HFFc6 (cell line): ENCODE data around the gene MAST3. TPM values are rescaled to one million over a fixed set of nuclear protein-coding genes. Genes with fewer than 3 reads are reported as not detected.

Experiments
- DNase-seq: peaks from one replicate; pipeline ENCODE4 v3.0.0-alpha.2; 2018
- H3K27ac Mint-ChIP-seq: 2 replicates; pipeline ENCODE4 v1.8.0; 2020; ENCODE audit warnings: mild to moderate bottlenecking, mixed read lengths
- H3K27me3 Mint-ChIP-seq: 2 replicates; pipeline ENCODE4 v1.8.0; 2021; ENCODE audit warnings: mild to moderate bottlenecking, moderate library complexity, mixed read lengths; ENCODE audit not compliant: insufficient read depth
- H3K36me3 Mint-ChIP-seq: 2 replicates; pipeline ENCODE4 v1.8.0; 2021; ENCODE audit warnings: low read depth, mixed read lengths
- H3K4me1 Mint-ChIP-seq: 2 replicates; pipeline ENCODE4 v1.8.0; 2020; ENCODE audit warnings: low read depth, mixed read lengths
- H3K4me3 Mint-ChIP-seq: 2 replicates; pipeline ENCODE4 v1.8.0; 2020; ENCODE audit warnings: mild to moderate bottlenecking, moderate library complexity, mixed read lengths
- H3K9me3 Mint-ChIP-seq: 2 replicates; pipeline ENCODE4 v1.8.0; 2020; ENCODE audit warnings: mild to moderate bottlenecking, mixed read lengths
- CTCF ChIP-seq: fragments of 200-600 bp; sonication (generic); IDR thresholded peaks from 2 replicates; pipeline ENCODE4 v1.5.0; 2021; ENCODE audit warnings: antibody characterized with exemption, mild to moderate bottlenecking
- total RNA-seq, 6 experiments: library from RNA; stranded (reverse); fragmentation: NEBNext Ultra II Directional; extraction: Animal tissue kit (Norgen Biotek cat#: 25700); gene quantifications; 2 replicates in 1 of 6; 3 replicates in 5 of 6; pipeline ENCODE4 v1.2.3, GENCODE V29; 2021

Gene MAST3
- total RNA-seq, 6 experiments from 2014 or later: 12.2 to 17.4 (median 13.2) TPM

GRCh38 chr19:18122860-18123795, 25.6 kb downstream of the MAST3 start:
- Mint-ChIP-seq H3K36me3 (peaks cover 5% of the 10 kb centered on the region; the same call in 1 of the 2 replicates), H3K4me1 (peaks cover 11% of the 10 kb centered on the region), H3K27ac (no peak overlapping the region), H3K9me3 (no peaks in the 10 kb centered on the region), H3K4me3 (no peak overlapping the region), H3K27me3 (no peaks in the 10 kb centered on the region; the same call in 1 of the 2 replicates)
- TF ChIP-seq CTCF: no peak
- DNase-seq: no peak

DNA sequence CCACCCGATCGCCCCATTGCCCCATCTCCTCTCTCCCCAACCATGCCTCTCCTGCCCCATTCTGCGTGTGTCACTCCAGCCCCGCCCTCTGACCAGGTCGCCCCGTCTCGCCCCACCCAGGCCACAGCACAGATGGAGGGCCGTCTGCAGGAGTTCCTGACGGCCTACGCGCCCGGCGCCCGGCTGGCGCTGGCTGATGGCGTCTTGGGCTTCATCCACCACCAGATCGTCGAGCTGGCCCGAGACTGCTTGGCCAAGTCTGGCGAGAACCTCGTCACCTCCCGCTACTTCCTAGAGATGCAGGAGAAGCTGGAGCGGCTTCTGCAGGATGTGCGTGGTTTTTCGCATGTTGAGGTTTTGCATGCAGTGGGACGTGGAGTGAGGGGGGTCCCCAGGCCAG, 26.2 kb downstream of the MAST3 start:
- H3K4me1 Mint-ChIP-seq: peaks cover 12% of the 10 kb centered on the region
- H3K36me3 Mint-ChIP-seq: peaks cover 11% of the 10 kb centered on the region
- no peaks in the 10 kb centered on the region for H3K9me3 Mint-ChIP-seq

GRCh38 chr19:18126097-18126496, 28.5 kb downstream of the MAST3 start:
- Mint-ChIP-seq H3K27ac (no peak overlapping the region), H3K4me3 (no peak overlapping the region), H3K36me3 (peaks cover 11% of the 10 kb centered on the region), H3K9me3 (no peaks in the 10 kb centered on the region), H3K4me1 (peaks cover 6% of the 10 kb centered on the region; the same call in 1 of the 2 replicates), H3K27me3 (no peaks in the 10 kb centered on the region; the same call in 1 of the 2 replicates)
- no peak for DNase-seq
- no peak for TF ChIP-seq CTCF

More for the DNA sequence above, 26.2 kb downstream of the MAST3 start:
- Mint-ChIP-seq H3K27me3 (no peaks in the 10 kb centered on the region; the same call in 1 of the 2 replicates), H3K4me3 (no peak overlapping the region), H3K27ac (no peak overlapping the region)
- TF ChIP-seq CTCF: no peak
- no peak for DNase-seq

DNA sequence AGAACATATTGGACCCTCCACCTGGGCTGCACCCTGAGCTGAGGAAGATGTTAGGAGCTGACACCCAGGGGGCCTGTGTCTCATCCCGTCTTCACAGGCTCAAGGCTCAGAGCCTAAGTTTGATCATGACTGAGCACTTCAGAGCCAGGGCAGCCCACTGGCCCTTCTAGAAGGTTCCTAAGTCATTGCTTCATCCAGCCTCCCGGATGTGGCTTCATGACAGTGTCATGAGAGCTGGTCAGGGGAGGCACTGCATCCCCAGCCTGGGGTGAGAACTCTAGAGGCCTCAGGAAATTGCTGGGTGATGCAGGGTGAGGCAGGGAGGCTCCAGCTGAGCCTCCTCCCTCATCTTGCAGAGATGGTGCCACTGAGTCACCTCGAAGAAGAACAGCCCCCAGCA, 30.5 kb downstream of the MAST3 start:
- peaks cover 6% of the 10 kb centered on the region; the same call in 1 of the 2 replicates for H3K4me1 Mint-ChIP-seq
- H3K36me3 Mint-ChIP-seq: peaks cover 17% of the 10 kb centered on the region
- no peak overlapping the region for H3K4me3 Mint-ChIP-seq
- peak; percentile 32 for DNase-seq
- no peaks in the 10 kb centered on the region; the same call in 1 of the 2 replicates for H3K27me3 Mint-ChIP-seq
- no peaks in the 10 kb centered on the region for H3K9me3 Mint-ChIP-seq
- no peak for TF ChIP-seq CTCF
- peak overlapping the region; percentile 45 for H3K27ac Mint-ChIP-seq

- no peak overlapping the region for H3K27ac Mint-ChIP-seq
- no peaks in the 10 kb centered on the region for H3K9me3 Mint-ChIP-seq
- no peak for TF ChIP-seq CTCF
- no peaks in the 10 kb centered on the region; the same call in 1 of the 2 replicates for H3K27me3 Mint-ChIP-seq
- peaks cover 6% of the 10 kb centered on the region; the same call in 1 of the 2 replicates for H3K4me1 Mint-ChIP-seq
- no peak for DNase-seq
- peaks cover 17% of the 10 kb centered on the region for H3K36me3 Mint-ChIP-seq
- H3K4me3 Mint-ChIP-seq: no peak overlapping the region
Observed at GRCh38 chr19:18128805-18129204, 31.2 kb downstream of the MAST3 start.
